HG03457 (cell line): Measurements from ENCODE around the gene MED22.
"Not testable (repeated sequence)": the region's sequence is repeated elsewhere in the genome, so short reads cannot be mapped to it uniquely, and the experiment has no call there.

Experiments used
- ATAC-seq: cut with Tn5 transposase; IDR thresholded peaks from one replicate; pipeline ENCODE4 v1.9.1; 2021; ENCODE audit warnings: moderate number of reproducible peaks; ENCODE audit not compliant: unreplicated experiment

Gene MED22

DNA sequence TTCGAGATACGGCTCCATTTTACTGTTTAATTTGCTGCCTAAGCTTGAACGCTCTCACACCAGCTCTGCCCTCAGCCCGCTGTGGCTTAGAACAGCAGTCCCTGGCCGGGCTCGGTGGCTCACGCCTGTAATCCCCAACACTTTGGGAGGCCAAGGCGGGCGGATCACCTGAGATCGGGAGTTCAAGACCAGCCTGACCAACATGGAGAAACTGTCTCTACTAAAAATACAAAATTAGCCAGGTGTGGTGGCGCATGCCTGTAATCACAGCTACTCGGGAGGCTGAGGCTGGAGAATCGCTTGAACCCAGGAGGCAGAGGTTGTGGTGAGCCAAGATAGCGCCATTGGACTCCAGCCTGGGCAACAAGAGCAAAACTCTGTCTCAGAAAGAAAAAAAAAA is 29.3 kb upstream of the MED22 start:
- ATAC-seq = not testable (repeated sequence)

GRCh38 chr9:133375724-133376654 is 28.1 kb upstream of the MED22 start, which contains the start of the genes STKLD1 and SURF4:
Gene STKLD1, plus strand, starts transcription at chr9:133376366. Its CDS starts 108 bp downstream, at chr9:133376474.
Gene SURF4, minus strand, starts transcription at chr9:133376060. Its CDS starts 91 bp downstream, at chr9:133375969.
- peak; percentile 77 for ATAC-seq

GRCh38 chr9:133375116-133375723 is 27.3 kb upstream of the MED22 start:
- peak; percentile 7 for ATAC-seq

GRCh38 chr9:133374612-133375115 is 26.7 kb upstream of the MED22 start:
- ATAC-seq = no peak

DNA sequence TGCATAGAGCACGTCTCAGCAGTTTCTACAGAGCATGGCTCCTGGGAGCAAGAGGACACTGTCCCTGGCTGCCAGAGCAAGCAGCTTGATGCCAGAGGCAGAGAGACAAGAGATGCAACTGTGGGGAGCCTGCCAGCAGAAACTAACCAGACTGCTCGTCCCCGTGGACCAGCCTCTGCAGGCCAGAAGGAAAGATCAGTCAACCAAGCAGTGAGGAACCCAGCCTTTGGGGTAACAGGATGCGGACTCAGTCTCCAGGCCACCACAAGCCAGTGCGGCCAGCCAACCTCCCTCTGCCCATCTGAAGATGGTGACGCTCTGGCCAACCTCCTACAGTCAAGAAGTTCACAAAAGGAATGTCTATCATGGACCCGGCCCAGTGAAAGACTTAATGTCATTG is 24.2 kb upstream of the MED22 start:
- no peak for ATAC-seq

- ATAC-seq = no peak
Measured at GRCh38 chr9:133371261-133371711, 23.4 kb upstream of the MED22 start.

DNA sequence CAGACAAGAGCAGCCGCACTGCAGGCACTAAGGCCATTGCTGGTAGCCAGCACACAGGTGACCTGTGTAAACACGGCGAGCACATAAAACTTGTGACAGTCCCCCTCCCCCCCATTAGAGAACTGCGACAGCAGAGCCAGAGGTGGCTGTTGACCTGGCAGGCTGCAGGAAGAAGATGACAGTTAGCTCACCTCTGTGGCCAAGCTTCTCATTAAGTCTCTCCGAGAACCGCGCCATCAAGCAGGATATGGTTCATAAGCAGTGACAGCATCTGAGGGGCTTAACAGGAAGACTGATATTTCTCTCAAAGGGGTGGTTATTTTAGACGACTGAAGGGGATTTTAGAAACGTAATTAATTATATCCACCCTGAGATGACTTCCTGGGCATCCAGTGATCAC is 22.8 kb upstream of the MED22 start:
- no peak for ATAC-seq

GRCh38 chr9:133369933-133370332 is 22.0 kb upstream of the MED22 start:
- no peak for ATAC-seq

DNA sequence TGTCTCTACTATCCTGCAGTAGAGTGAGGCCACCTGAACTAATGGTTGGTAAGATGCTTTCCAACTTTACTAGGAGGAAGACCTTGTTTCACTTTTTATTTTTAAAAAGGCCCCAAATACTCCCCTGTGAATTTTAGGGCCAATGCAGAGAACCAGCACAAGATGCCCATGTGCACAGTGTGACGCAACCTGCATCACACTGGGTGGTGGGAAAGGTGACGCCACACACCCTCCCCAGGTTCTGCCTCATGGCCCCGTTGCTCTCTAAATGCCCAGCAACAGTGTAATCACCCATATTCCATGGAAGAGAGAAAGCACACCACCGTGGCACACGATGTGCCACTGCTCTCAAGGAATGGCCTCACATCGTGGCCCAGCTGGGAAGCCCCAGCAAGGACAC is 21.5 kb upstream of the MED22 start:
- ATAC-seq = no peak

GRCh38 chr9:133368249-133368881 is 20.4 kb upstream of the MED22 start:
- no peak for ATAC-seq

GRCh38 chr9:133367778-133368177 is 19.8 kb upstream of the MED22 start:
- no peak for ATAC-seq

DNA sequence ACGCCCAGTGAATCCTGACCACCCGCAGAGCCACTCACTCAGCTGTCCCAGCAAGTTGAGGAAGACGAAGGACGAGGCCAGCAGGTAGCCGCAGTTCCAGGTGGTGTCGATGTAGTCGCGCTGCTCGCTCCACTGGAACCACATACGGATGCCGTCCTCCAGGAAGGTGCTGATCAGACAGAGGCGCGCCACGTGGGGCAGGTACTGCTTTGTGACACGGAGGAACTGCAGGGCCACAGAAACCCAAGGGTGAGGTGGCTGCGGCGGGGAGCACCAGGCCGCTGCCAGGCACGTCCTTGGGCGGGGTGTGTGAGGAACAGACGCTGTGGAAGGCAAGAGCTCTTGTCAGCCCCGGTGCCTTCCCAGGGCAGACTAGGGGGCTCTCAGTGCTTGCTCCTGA is 19.3 kb upstream of the MED22 start:
- ATAC-seq = no peak

DNA sequence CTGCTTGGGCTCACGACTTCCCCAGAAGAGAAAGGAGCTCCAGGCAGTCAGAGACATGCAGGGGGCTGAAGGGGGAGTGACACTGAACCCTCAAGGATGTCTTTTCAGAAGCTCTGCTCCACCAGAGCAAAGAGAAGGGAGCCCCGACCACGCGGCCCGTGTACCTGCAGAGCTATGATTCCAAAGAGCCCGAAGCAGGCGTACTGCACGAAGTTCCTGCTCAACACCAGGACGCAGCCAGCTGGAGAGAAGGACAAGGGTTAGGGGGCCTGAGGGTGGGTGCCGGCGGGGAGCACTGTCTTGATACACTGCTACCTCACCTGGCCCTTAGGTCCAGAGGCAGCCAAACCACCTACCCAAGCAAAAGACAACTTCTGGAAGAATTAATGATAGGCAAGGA is 18.5 kb upstream of the MED22 start:
- no peak for ATAC-seq

GRCh38 chr9:133362359-133363044 is 14.6 kb upstream of the MED22 start:
- no peak for ATAC-seq

DNA sequence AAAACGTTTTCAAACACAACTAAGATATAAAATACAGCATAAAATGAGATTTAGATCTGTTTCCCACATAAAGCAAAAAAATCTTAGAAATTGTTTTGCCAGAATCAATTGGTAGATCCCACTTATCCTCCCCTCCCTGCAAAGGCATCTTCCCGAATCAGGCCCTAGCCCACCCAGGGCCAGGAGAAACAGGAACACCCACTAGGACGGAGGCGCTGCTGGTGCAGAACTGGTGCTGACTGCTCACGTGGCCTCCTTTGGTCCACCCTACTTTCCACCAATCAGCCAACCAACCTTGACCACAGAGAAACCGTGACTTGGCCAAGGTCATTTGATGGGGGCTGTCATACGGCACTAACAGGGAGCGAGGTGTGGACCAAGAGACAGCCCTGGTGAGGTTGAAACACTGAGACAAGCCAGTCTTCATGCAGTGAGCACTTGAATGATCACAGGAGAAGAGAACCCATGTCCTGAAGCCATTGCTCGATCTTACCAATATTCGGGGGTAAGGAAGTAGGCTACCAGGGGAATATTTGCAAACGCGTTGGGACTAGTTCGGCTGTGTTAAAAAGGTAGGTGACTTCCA is 13.7 kb upstream of the MED22 start:
- no peak for ATAC-seq

- ATAC-seq = no peak
Measured at GRCh38 chr9:133360400-133361393, 12.8 kb upstream of the MED22 start.

DNA sequence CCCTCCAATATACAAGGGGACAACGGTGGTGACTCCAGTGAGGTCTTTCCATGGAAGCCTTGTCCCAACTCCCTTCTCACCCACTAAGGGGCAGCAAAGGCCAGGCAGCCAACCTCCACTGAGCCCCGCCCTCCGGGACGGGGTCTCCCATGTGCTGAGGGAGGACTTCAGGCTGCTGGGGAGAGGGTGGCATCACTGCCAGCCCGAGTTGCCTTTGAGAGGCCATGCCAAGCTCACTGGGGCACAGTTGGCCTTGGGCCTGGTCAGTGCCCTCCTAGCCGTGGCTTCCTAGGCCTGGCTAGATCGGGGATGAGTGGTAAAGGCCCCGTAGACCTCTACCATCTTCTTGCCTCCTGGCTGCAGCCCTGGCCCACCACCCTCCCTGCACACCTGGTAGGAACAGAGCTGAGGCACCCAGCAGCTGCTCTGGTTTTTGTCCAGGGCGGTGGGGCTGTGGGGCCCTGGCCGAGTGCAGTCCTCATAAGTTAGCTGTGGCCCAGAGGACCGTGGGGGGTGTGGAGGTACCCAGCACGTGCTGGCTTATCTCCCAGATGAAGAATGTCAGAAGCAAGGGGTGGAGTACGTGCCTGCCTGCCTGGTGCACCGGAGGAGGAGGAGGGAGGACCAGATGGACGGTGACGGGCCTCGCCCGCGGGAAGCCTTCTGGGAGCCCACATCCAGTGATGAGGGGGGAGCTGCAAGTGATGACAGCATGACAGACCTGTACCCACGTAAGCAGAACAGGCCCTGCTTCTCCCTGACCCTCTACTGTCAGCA is 11.7 kb upstream of the MED22 start:
- no peak for ATAC-seq

GRCh38 chr9:133357656-133358055 is 9.7 kb upstream of the MED22 start:
- ATAC-seq = no peak
